Measurements from ENCODE around the gene PRPH. TPM values are rescaled to one million over a fixed set of nuclear protein-coding genes. Genes with fewer than 3 reads are reported as not detected.

Gene PRPH
- total and polyA plus RNA-seq, 10 of the 15 experiments (the other 5 are each of a cell fraction or from before 2014, with no cell fraction given): 0.09 to 0.45 (median 0.19) TPM; not detected in 3

GRCh38 chr12:49284672-49285071 lies 10.3 kb upstream of the PRPH start:
- FAIRE-seq: no peak
- in situ Hi-C loops (cut with MboI) (loop anchor here (5.0 kb wide), 1 partner anchor 53 kb away; the partner anchor contains the start of gene C1QL4), intact Hi-C loops (cut with micrococcal nuclease; ENCODE audit: unreplicated experiment) (no loop called here)
- Histone ChIP-seq H4K20me1 (ENCODE audit: control insufficient read depth, insufficient read depth) (no peaks in the 10 kb centered on the region), H3K9me3 (replicated peaks; ENCODE audit: control insufficient read depth, insufficient read depth, low read length) (no peaks in the 10 kb centered on the region), H3K36me3 (ENCODE audit: control insufficient read depth in 2 of 2, insufficient read depth in 2 of 2, low read length in 1 of 2) (no peaks in the 10 kb centered on the region), H3K27ac (ENCODE audit: control insufficient read depth, insufficient read depth) (no peak overlapping the region), H3K4me2 (ENCODE audit: control insufficient read depth, insufficient read depth) (no peak overlapping the region), H3K4me3 (no peak overlapping the region), H3K79me2 (ENCODE audit: control insufficient read depth, insufficient read depth, low read length) (no peaks in the 10 kb centered on the region), H3K4me1 (ENCODE audit: control insufficient read depth, insufficient read depth, low read length) (no peaks in the 10 kb centered on the region), H3K27me3 (replicated peaks in 1 of 2; ENCODE audit: control insufficient read depth in 2 of 2, insufficient read depth in 2 of 2, low read length in 1 of 2) (peaks cover 0 to 2% of the 10 kb centered on the region in 2 experiments; a peak in 2 of 4 replicates), H2AFZ (ENCODE audit: control insufficient read depth, low read depth, low read length) (no peak overlapping the region), H3K9ac (ENCODE audit: control insufficient read depth, insufficient read depth, low read length) (no peak overlapping the region)
- ChIA-PET RAD21 (ENCODE audit: unreplicated experiment) (interaction anchor here (1.6 kb wide), 1 partner anchor 63 kb away, joined by 4 read pairs; no protein-coding TSS in a partner anchor), POLR2A (no interaction called here), SMC1A (ENCODE audit: uncharacterized antibody, unreplicated experiment) (no interaction called here), CTCF (interaction anchor here (1.2 to 16.2 kb wide), 4 partner anchors 13 to 65 kb away, joined by 3 to 231 read pairs (median 72); partner anchors contain the start of genes C1QL4 and DNAJC22)
- no peak for ATAC-seq
- 60% methylated on average over 4 of the region's 4 CpGs for WGBS (ENCODE audit: insufficient coverage, insufficient replicate concordance, low lambda C conversion rate, missing lambda C conversion rate)
- no TSS peak for BruUV-seq (replicated peaks)
- no peak for DNase-seq (ENCODE audit: low read depth, low spot score)
- TF ChIP-seq SIN3A (IDR thresholded peaks at IDR 0.05; ENCODE audit: low read depth, low read length) (no peak), PKNOX1 (IDR thresholded peaks at IDR 0.05) (no peak), IRF3 (IDR thresholded peaks at IDR 0.05) (no peak), ZBTB40 (IDR thresholded peaks at IDR 0.05; ENCODE audit: borderline replicate concordance) (no peak), BMI1 (IDR thresholded peaks at IDR 0.05; ENCODE audit: borderline replicate concordance) (no peak), REST (IDR thresholded peaks at IDR 0.05; ENCODE audit: low read depth, low read length) (no peak), MTA3 (IDR thresholded peaks at IDR 0.05; ENCODE audit: borderline replicate concordance, low read length) (no peak), POU2F2 (IDR thresholded peaks at IDR 0.05; ENCODE audit: borderline replicate concordance, low read depth, low read length) (no peak), NRF1 (conservative IDR thresholded peaks at IDR 0.05; ENCODE audit: low read depth, low read length) (no peak), ATF3 (IDR thresholded peaks at IDR 0.05; ENCODE audit: borderline replicate concordance, extremely low read depth, low read depth, low read length) (no peak), NFYB (IDR thresholded peaks at IDR 0.05; ENCODE audit: insufficient read depth, low read depth, low read length) (no peak)
